GM12878 (cell line): Measurements from ENCODE around the gene GUCY2F. TPM values are rescaled to one million over a fixed set of nuclear protein-coding genes. Genes with fewer than 3 reads are reported as not detected.

Experiments used
- polyA plus RNA-seq, 11 experiments: library from polyadenylated mRNA; depleted of rRNA in 4 of 11; unstranded in 6 of 11; stranded (reverse) in 5 of 11; fragments of >200 nt; fragmentation: Nextera tagmentation in 4 of 11; fragmentation: Illumina TruSeq in 1 of 11; extraction: Ambion mirVana in 4 of 11; extraction: Trizol in 1 of 11; gene quantifications; 1 replicate in 1 of 11; 2 replicates in 10 of 11; pipeline versions ENCODE4 v1.2.1 to v1.2.3, GENCODE V29; 2011 to 2016; ENCODE audit warnings: inconsistent platforms in 2 of 11, missing spikeins in 2 of 11, low read depth in 1 of 11
- total RNA-seq, 4 experiments: library from RNA; depleted of rRNA in 3 of 4; stranded (reverse); fragments of >200 nt in 3 of 4; fragmentation: Illumina TruSeq in 1 of 4; extraction: Trizol in 1 of 4; gene quantifications; 2 replicates each; pipeline versions ENCODE4 v1.2.1 to v1.2.3, GENCODE V29; 2013 to 2021

GUCY2F gene
- total and polyA plus RNA-seq, 10 of the 15 experiments (the other 5 are each of a cell fraction or from before 2014, with no cell fraction given), result not detected

Other genes starting within 250 kb of the GUCY2F start
- gene NXT2, start 54.8 kb upstream of the GUCY2F start, total RNA-seq (2014; rRNA removed), result 20.6 and 25.9 TPM in 2 replicates
- 20.9 and 21.3 TPM in 2 replicates for gene NXT2, start 54.8 kb upstream of the GUCY2F start, total RNA-seq (2014; rRNA removed; fragmentation: Illumina TruSeq; extraction: Trizol)
- 13.1 and 14.7 TPM in 2 replicates for gene NXT2, start 54.8 kb upstream of the GUCY2F start, total RNA-seq (2021)
- 38.1 and 55.8 TPM in 2 replicates for gene NXT2, start 54.8 kb upstream of the GUCY2F start, polyA plus RNA-seq (2011; rRNA removed)
- 21.1 and 28.9 TPM in 2 replicates for gene NXT2, start 54.8 kb upstream of the GUCY2F start, polyA plus RNA-seq (2014; fragmentation: Illumina TruSeq; extraction: Trizol)
- 10 to 100 TPM; 17.4 to 30.0 TPM for gene NXT2, start 54.8 kb upstream of the GUCY2F start, polyA plus RNA-seq (2014; fragmentation: Nextera tagmentation; extraction: Ambion mirVana)
- 10.4 and 10.8 TPM in 2 replicates for gene NXT2, start 54.8 kb upstream of the GUCY2F start, polyA plus RNA-seq (2014; rRNA removed)
- 10 to 100 TPM; 22.6 to 23.4 TPM for gene NXT2, start 54.8 kb upstream of the GUCY2F start, polyA plus RNA-seq (2016; fragmentation: Nextera tagmentation; extraction: Ambion mirVana)
- gene KCNE5, start 143.1 kb upstream of the GUCY2F start, total RNA-seq (2014; rRNA removed), result 0.40 and 0.71 TPM in 2 replicates
- gene KCNE5, start 143.1 kb upstream of the GUCY2F start, total RNA-seq (2014; rRNA removed; fragmentation: Illumina TruSeq; extraction: Trizol), result 0.46 and 0.54 TPM in 2 replicates
- 0.35 and 0.46 TPM in 2 replicates for gene KCNE5, start 143.1 kb upstream of the GUCY2F start, total RNA-seq (2021)
- gene KCNE5, start 143.1 kb upstream of the GUCY2F start, polyA plus RNA-seq (2011; rRNA removed), result 0.19 and 0.29 TPM in 2 replicates
- gene KCNE5, start 143.1 kb upstream of the GUCY2F start, polyA plus RNA-seq (2014; fragmentation: Illumina TruSeq; extraction: Trizol), result 0.22 TPM in 1 of 2 replicates, not detected in the other
- under 1 TPM; 0.08 to 0.40 TPM for gene KCNE5, start 143.1 kb upstream of the GUCY2F start, polyA plus RNA-seq (2014; fragmentation: Nextera tagmentation; extraction: Ambion mirVana)
- 0.29 and 0.72 TPM in 2 replicates for gene KCNE5, start 143.1 kb upstream of the GUCY2F start, polyA plus RNA-seq (2014; rRNA removed)
- gene KCNE5, start 143.1 kb upstream of the GUCY2F start, polyA plus RNA-seq (2016; fragmentation: Nextera tagmentation; extraction: Ambion mirVana), result under 1 TPM; 0.40 TPM